Activated T-helper 2 cell treated with anti-CD3 and anti-CD28 coated beads, Interferon-gamma antibody, Interleukin-2, Interleukin-4, amounts not matched to agents 10 μg/mL and 5 μg/mL and 100 μg/mL, durations not matched to agents 14 hours and 24 hours and 36 hours (primary cell): ENCODE data around the gene SYNDIG1L. TPM values are rescaled to one million over a fixed set of nuclear protein-coding genes. Genes with fewer than 3 reads are reported as not detected.
"Not testable (repeated sequence)": the region's sequence is repeated elsewhere in the genome, so short reads cannot be mapped to it uniquely, and the experiment has no call there.

Experiments used
- DNase-seq: peaks from one replicate; pipeline ENCODE4 v3.0.0; 2021; ENCODE audit warnings: low spot score
- H3K27ac Mint-ChIP-seq: one replicate; pipeline ENCODE4 v1.8.0; 2021; ENCODE audit warnings: mixed read lengths
- H3K27me3 Mint-ChIP-seq: one replicate; pipeline ENCODE4 v1.8.0; 2021; ENCODE audit warnings: low read depth, mixed read lengths
- H3K36me3 Mint-ChIP-seq: one replicate; pipeline ENCODE4 v1.8.0; 2021; ENCODE audit warnings: low read depth, mixed read lengths
- H3K4me1 Mint-ChIP-seq: one replicate; pipeline ENCODE4 v1.8.0; 2021; ENCODE audit warnings: low read depth, mixed read lengths
- H3K4me3 Mint-ChIP-seq: one replicate; pipeline ENCODE4 v1.8.0; 2021; ENCODE audit warnings: low read depth, mild to moderate bottlenecking, moderate library complexity, mixed read lengths
- H3K9me3 Mint-ChIP-seq: one replicate; pipeline ENCODE4 v1.8.0; 2021; ENCODE audit warnings: mixed read lengths
- intact Hi-C: fragments of 100-400 bp; cut with micrococcal nuclease; formaldehyde crosslinking; loops from one replicate; pipeline ENCODE4 v1.15.1; 2023
- total RNA-seq: library from RNA; stranded (reverse); gene quantifications from 2 replicates; pipeline ENCODE4 v1.2.3, GENCODE V29; 2022

SYNDIG1L gene
- total RNA-seq, 1 donor from 2014 or later: not detected

DNA sequence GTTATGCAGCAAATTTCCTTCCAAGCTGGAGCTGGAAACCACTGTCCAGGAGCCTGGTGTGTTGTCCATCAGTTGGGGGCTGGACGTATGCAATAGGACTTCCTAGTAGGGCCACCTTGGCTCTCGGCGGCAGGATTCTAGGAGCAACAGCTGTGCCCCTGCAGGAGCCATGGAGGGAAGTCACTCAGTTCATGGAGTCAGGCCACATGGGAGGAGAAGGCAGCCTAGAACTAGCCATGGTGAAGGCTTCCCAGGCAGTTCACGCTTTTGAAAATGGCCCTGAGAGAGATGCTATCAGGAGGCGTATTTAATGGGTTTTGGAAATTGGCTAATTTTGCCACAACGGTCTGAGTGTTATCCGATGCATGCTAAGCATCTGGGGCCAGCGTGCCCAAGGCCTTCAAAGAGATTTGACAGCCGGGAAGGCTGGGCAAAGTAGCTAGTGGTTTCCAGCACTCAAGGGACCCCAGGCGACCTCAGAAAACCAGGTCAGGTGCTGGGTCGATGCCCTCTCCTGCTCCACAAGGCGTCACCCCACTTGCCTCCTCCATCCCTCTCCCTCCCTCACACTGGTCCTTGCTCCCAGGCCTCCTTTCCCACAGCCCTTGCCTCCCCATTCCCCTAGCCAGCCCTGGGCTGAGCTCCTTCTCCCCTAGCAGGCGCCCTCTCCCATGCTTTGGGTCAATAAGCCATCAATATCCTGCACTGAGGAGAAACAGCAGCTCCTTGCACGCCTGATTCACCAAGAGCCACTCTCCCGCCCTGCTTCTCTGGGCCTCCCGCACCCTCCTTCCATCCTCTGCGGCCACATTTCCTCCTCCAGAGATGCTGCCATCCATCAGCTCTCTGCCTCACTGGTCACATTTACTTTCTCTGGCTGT is 30.9 kb upstream of the SYNDIG1L start:
- no peak for DNase-seq
- Mint-ChIP-seq H3K4me1 (no peaks in the 10 kb centered on the region), H3K27ac (no peak overlapping the region), H3K36me3 (no peaks in the 10 kb centered on the region), H3K27me3 (peaks cover 17% of the 10 kb centered on the region), H3K9me3 (no peaks in the 10 kb centered on the region), H3K4me3 (no peak overlapping the region)
- intact Hi-C loops: no loop called here

DNA sequence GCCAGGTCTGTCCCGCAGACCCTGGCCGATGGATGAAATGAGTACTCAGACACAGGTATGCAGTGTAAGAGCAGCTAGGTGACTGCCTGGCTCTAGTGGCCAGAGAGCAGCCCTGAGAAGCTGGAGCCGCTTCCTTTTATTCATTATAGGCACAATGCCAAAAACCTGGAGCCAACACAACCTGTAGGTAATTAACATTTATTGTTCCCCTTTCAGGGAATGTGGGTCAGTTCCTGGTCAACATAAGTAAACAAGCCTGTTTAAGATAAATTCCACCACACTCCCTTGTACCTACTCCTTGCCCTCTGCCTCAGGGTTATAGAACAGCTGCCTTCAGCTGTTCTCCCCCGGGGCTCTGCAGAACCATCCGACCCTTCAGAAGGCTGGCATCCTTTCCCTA is 28.4 kb upstream of the SYNDIG1L start:
- H3K9me3 Mint-ChIP-seq, intact Hi-C loops, H3K4me1 Mint-ChIP-seq, H3K4me3 Mint-ChIP-seq, H3K27ac Mint-ChIP-seq, DNase-seq, H3K36me3 Mint-ChIP-seq: not testable (repeated sequence)
- peaks cover 22% of the 10 kb centered on the region for H3K27me3 Mint-ChIP-seq

DNA sequence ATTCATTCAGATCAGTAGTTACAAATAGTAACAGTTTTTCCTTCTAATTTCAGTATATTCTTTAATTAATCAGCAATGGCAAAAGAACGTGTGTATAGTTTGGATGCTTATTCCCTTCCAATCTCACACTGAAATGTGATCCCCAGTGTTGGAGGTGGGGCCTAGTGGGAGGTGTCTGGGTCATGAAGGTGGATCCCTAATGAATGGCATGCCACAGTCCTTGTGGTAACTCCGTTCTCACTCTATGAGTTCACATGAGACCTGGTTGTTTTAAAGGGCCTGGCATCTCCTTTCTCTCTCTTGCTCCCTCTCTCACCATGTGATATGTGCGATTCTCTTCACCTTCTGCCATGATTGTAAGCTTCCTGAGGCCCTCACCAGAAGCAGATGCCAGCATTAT is 18.9 kb upstream of the SYNDIG1L start:
- intact Hi-C loops: no loop called here
- no peak overlapping the region for H3K4me3 Mint-ChIP-seq
- H3K27ac Mint-ChIP-seq: no peak overlapping the region
- no peak for DNase-seq
- H3K4me1 Mint-ChIP-seq: no peaks in the 10 kb centered on the region
- no peaks in the 10 kb centered on the region for H3K9me3 Mint-ChIP-seq
- peaks cover 24% of the 10 kb centered on the region for H3K27me3 Mint-ChIP-seq
- H3K36me3 Mint-ChIP-seq: no peaks in the 10 kb centered on the region

DNA sequence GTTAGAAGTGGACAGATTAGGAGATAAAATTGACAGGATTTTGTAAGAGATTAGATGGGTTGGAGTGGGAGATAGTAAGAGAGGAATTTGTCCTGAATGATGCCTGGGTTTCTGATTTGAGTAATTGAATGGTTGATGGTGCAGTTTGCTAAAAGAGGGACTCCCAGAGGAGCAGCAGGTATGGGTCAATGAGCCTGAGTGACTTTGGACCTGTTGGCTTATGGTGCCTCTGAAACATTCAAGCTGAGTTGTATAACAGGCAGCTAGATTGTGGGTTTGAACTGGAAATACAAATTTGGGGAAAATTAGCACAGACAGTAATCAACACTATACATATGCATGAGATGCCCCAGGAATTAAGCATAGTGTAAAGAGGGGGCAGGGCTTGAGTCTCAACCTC is 16.7 kb upstream of the SYNDIG1L start:
- H3K27ac Mint-ChIP-seq: no peak overlapping the region
- no peaks in the 10 kb centered on the region for H3K36me3 Mint-ChIP-seq
- peaks cover 9% of the 10 kb centered on the region for H3K27me3 Mint-ChIP-seq
- no peak overlapping the region for H3K4me3 Mint-ChIP-seq
- H3K4me1 Mint-ChIP-seq: no peaks in the 10 kb centered on the region
- no peaks in the 10 kb centered on the region for H3K9me3 Mint-ChIP-seq
- intact Hi-C loops: no loop called here
- no peak for DNase-seq

DNA sequence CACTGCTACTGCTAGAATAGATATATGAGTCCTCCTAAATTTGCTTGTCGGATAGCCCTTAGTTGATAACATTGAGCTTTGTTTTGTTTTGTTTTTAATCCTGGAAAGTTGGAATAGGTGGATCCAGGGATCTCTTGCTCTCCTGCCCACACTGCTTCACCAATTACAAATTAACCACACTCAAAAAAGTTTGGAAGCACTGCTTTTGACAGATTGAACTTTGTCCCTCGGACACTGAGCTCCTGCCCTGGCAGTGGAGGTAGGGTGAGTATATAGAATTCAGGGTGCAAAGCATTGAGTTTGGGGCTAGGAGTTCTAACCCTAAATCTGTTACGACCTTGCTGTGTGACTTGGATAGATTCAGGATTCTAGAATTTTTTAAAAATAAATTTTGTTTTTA is 15.1 kb upstream of the SYNDIG1L start:
- no peaks in the 10 kb centered on the region for H3K36me3 Mint-ChIP-seq
- no peak overlapping the region for H3K27ac Mint-ChIP-seq
- DNase-seq: no peak
- no peak overlapping the region for H3K4me3 Mint-ChIP-seq
- no peaks in the 10 kb centered on the region for H3K9me3 Mint-ChIP-seq
- intact Hi-C loops: no loop called here
- no peaks in the 10 kb centered on the region for H3K4me1 Mint-ChIP-seq
- H3K27me3 Mint-ChIP-seq: peaks cover 5% of the 10 kb centered on the region

DNA sequence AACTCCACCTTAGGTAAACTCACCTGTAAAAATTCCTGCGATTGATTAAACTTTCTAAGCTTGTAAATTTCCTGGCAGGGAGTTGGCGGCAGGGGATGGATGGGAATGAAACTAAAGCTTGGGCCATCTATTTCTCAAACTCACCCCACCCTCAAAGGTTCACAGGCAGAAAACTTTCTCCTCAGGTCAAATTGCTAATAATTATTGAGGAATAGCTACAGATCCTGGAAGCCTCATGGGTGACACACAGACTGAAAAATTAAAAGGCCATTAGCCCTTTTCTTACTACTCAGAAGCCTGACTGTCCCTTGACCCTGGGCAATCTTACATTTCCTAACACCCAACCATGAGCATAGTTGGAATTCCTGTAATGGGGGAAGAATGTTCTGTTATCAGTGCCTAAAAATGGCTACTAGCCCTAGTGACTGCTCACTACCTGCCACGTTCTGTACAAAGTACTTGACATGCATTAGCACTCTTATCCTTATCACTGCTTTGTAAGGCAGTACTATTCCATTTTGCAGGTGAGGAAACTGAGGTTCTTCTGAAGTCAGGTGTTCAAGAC is 12.4 kb upstream of the SYNDIG1L start:
- H3K27me3 Mint-ChIP-seq: peaks cover 12% of the 10 kb centered on the region
- no peak overlapping the region for H3K27ac Mint-ChIP-seq
- no peak for DNase-seq
- no peak overlapping the region for H3K4me3 Mint-ChIP-seq
- H3K36me3 Mint-ChIP-seq: no peaks in the 10 kb centered on the region
- no peaks in the 10 kb centered on the region for H3K4me1 Mint-ChIP-seq
- intact Hi-C loops: no loop called here
- H3K9me3 Mint-ChIP-seq: no peaks in the 10 kb centered on the region

DNA sequence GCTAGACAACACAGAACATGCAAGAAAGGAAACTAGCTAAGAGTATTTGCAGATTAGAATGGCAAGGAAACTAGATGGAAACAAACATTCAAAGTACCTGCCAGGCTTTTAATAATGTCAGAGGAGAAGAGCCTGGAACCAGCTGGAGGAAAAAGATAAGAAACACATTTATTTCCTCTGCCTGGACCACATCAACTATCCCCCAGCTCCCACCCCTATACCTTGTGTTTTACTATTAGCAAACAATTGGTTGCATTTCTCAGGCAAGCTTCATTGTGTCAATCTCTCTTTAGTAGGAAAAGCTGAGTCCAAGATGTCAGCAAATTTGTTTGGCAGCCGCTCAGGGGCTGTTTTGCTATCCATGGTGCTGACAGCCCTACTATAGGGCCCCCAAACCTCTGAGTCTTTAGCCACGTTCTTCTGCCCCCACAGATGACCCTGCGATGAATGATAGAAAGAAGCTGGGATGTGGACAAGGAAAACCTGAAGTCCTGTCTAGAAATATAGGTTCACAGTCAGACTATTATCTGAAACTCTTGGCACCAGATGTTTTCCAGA is 11.6 kb upstream of the SYNDIG1L start:
- Mint-ChIP-seq H3K4me1 (no peaks in the 10 kb centered on the region), H3K27ac (no peak overlapping the region), H3K9me3 (no peaks in the 10 kb centered on the region), H3K27me3 (peaks cover 8% of the 10 kb centered on the region), H3K4me3 (no peak overlapping the region), H3K36me3 (no peaks in the 10 kb centered on the region)
- intact Hi-C loops: no loop called here
- no peak for DNase-seq

DNA sequence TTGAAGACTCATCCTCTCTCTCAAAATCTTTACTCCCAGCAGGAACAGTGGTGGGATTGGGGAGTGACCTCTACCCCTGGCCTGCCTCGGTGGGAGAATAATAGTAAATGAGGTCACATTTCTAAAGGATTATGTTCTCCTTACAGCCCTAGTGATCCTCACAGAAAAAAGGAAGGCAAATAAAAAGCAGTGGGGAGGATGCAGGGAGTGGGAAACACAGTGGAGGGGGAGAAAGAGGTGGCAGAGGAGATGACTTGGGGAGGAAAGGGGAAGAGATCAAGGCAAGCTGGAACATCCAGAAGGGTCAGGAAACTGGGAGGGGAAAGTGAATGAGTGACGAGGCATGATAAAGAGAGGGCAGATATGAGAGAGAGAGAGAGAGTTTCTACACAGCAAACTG is 8.3 kb upstream of the SYNDIG1L start:
- Mint-ChIP-seq H3K9me3 (no peaks in the 10 kb centered on the region), H3K27me3 (peaks cover 11% of the 10 kb centered on the region), H3K27ac (no peak overlapping the region), H3K36me3 (no peaks in the 10 kb centered on the region), H3K4me3 (no peak overlapping the region), H3K4me1 (no peaks in the 10 kb centered on the region)
- no peak for DNase-seq
- intact Hi-C loops: no loop called here

DNA sequence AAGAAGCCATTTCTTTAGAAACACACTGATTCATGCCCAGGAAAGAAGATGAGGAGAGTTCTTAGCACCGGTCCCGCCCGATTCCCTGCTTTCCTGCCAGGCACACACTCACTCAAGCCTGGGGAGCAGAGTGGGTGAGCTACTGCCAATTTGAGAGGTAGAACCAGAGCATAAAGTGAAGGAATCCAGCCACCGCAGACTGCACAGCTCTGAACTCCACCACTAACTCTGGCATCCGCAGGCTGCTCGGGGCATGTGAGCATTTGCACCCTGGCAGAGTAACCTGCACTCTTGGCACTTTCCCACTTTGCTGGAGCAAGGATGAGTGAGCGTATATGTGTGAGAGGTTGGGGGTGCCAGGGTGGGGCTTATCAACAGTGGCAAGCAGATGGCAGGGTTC is 4.0 kb upstream of the SYNDIG1L start:
- no peak overlapping the region for H3K27ac Mint-ChIP-seq
- H3K4me1 Mint-ChIP-seq: peaks cover 2% of the 10 kb centered on the region
- intact Hi-C loops: no loop called here
- no peak overlapping the region for H3K4me3 Mint-ChIP-seq
- no peaks in the 10 kb centered on the region for H3K9me3 Mint-ChIP-seq
- no peak for DNase-seq
- peaks cover 19% of the 10 kb centered on the region for H3K27me3 Mint-ChIP-seq
- no peaks in the 10 kb centered on the region for H3K36me3 Mint-ChIP-seq

DNA sequence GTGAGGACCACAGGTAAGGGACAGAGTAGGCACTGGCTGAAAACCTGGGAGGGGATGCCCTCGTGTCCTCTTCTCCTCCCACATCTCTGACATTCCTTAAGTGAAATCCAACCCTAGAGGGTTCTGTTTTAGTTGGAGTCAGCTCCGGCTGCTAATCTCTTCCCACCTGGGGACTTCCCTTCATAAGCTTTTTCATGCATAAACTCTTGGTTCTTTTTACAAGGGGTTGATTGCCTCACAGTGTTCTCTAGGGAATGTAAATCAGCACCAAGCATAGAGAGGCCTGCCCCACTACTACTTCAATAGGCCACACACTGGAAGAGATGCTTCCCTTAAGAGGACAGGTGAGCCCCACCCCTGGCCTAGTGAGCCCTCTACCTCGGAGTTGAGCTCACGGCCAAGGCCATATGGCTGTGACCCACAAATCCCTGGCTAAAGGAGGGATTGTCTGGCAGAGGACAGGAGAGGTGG is 3.2 kb upstream of the SYNDIG1L start:
- peaks cover 20% of the 10 kb centered on the region for H3K27me3 Mint-ChIP-seq
- DNase-seq: no peak
- H3K4me3 Mint-ChIP-seq: no peak overlapping the region
- no peak overlapping the region for H3K27ac Mint-ChIP-seq
- intact Hi-C loops: no loop called here
- no peaks in the 10 kb centered on the region for H3K9me3 Mint-ChIP-seq
- peaks cover 2% of the 10 kb centered on the region for H3K4me1 Mint-ChIP-seq
- H3K36me3 Mint-ChIP-seq: no peaks in the 10 kb centered on the region

DNA sequence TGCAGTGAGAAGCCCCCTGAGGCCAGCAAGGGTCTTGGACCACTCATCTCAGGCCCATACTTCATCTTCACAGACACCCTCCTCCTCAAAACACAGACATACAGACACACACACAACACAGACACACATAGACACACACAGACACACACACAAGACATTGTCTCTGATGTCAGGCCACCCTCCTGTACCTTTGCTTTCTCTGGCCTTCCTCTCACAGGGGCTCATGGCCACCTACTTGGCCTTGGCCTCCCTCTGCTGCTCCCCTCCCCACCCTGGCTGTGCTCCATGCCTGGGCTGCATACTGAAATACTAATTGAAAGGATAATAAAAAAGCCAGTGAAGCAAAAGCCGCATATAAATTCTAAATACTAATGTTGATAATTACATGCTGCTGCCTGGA is 1.6 kb upstream of the SYNDIG1L start:
- Mint-ChIP-seq H3K27me3 (peaks cover 20% of the 10 kb centered on the region), H3K36me3 (no peaks in the 10 kb centered on the region), H3K9me3 (no peaks in the 10 kb centered on the region), H3K27ac (no peak overlapping the region), H3K4me1 (peaks cover 2% of the 10 kb centered on the region), H3K4me3 (no peak overlapping the region)
- no peak for DNase-seq
- intact Hi-C loops: no loop called here

DNA sequence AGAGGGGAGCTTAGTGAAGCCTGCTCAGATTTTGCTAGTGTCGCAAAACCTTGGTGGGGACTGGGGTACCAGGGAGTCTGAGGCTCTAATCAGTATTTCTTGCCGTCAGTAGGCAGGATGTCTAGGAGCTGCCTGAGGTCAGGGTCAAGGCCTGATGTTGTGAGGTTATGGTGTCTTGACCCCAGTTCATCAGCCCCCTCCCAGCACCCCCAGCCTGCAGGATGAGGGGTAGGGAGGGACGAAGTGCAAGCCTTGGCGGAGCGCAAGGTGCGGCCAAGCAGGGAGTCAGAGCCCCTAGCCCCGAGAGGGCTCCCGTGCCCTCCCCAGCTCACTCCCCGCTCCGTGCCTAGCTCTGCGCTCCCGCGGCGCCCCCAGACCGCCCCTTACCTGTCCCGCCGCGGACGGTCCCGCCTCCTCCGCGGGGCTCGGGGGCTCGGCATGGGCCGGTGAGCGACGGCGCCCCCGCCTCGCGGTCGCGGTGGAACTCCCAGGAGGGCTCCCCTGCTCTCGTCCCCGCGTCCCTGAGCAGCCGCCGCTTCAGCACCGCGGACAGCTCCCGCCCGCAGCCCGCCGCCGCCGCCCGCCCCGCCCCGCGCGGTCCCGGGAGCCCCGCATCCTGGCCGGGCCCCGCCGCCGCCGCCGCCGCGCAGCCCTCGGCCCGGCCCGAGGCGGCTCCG is 347 bp downstream of the SYNDIG1L start:
- Mint-ChIP-seq H3K4me1 (peaks cover 2% of the 10 kb centered on the region), H3K27me3 (peaks cover 22% of the 10 kb centered on the region), H3K4me3 (no peak overlapping the region), H3K9me3 (no peaks in the 10 kb centered on the region), H3K27ac (no peak overlapping the region), H3K36me3 (no peaks in the 10 kb centered on the region)
- DNase-seq: peak; percentile 55
- intact Hi-C loops: no loop called here

DNA sequence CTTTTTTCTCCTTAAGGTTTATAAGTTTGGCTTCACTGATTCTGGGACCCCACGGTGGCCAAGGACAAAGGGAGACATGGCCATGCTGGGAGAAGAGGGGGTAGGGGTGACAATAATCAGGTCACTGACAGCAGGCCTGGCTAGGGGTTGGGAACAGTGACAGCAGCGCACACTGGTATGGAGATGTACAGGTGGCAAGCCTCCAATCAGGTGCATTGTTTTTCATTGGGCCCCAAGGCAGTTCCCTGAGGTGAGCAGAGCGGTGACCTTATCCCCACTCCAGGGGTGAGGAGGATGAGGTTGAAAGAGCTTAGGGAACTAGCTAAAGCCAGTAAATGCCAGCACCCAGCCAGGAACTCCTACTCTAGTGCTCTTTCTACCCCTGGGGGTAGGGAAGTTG is 1.4 kb downstream of the SYNDIG1L start:
- H3K27ac Mint-ChIP-seq: no peak overlapping the region
- H3K36me3 Mint-ChIP-seq: no peaks in the 10 kb centered on the region
- intact Hi-C loops: no loop called here
- no peaks in the 10 kb centered on the region for H3K9me3 Mint-ChIP-seq
- peaks cover 2% of the 10 kb centered on the region for H3K4me1 Mint-ChIP-seq
- H3K4me3 Mint-ChIP-seq: no peak overlapping the region
- no peak for DNase-seq
- H3K27me3 Mint-ChIP-seq: peaks cover 23% of the 10 kb centered on the region
